Fibroblast of mammary gland (primary cell): ENCODE results near the gene SKA3.
"Not testable (repeated sequence)": the region's sequence is repeated elsewhere in the genome, so short reads cannot be mapped to it uniquely, and the experiment has no call there.

Experiments used
- DNase-seq: peaks from one replicate; pipeline ENCODE4 v3.0.0-alpha.2; 2010; ENCODE audit warnings: low read depth
- H3K4me3 ChIP-seq: 2 replicates; pipeline ENCODE4 v1.5.1; 2011; ENCODE audit warnings: low read depth, mild to moderate bottlenecking, low read length, moderate library complexity; ENCODE audit not compliant: control insufficient read depth
- TF ChIP-seq, protein P1 (sequence below): conservative IDR thresholded peaks from 2 replicates; pipeline ENCODE4 v1.5.1; 2011; ENCODE audit warnings: low read depth, low read length, inconsistent platforms; ENCODE audit not compliant: control insufficient read depth, insufficient read depth

The SKA3 gene

GRCh38 chr13:21176215-21176981 lies at the start of gene SKA3, which contains the start of gene MRPL57:
Gene SKA3, minus strand, starts transcription at chr13:21176552. Its CDS starts 75 bp downstream, at chr13:21176477.
Gene MRPL57, plus strand, starts transcription at chr13:21176658. Its CDS starts 259 bp downstream, at chr13:21176917.
- peak within 1 kb of the TSS; percentile 86 for H3K4me3 ChIP-seq
- TF ChIP-seq, protein P1, sequence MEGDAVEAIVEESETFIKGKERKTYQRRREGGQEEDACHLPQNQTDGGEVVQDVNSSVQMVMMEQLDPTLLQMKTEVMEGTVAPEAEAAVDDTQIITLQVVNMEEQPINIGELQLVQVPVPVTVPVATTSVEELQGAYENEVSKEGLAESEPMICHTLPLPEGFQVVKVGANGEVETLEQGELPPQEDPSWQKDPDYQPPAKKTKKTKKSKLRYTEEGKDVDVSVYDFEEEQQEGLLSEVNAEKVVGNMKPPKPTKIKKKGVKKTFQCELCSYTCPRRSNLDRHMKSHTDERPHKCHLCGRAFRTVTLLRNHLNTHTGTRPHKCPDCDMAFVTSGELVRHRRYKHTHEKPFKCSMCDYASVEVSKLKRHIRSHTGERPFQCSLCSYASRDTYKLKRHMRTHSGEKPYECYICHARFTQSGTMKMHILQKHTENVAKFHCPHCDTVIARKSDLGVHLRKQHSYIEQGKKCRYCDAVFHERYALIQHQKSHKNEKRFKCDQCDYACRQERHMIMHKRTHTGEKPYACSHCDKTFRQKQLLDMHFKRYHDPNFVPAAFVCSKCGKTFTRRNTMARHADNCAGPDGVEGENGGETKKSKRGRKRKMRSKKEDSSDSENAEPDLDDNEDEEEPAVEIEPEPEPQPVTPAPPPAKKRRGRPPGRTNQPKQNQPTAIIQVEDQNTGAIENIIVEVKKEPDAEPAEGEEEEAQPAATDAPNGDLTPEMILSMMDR: no peak
- DNase-seq: peak; percentile 90

DNA sequence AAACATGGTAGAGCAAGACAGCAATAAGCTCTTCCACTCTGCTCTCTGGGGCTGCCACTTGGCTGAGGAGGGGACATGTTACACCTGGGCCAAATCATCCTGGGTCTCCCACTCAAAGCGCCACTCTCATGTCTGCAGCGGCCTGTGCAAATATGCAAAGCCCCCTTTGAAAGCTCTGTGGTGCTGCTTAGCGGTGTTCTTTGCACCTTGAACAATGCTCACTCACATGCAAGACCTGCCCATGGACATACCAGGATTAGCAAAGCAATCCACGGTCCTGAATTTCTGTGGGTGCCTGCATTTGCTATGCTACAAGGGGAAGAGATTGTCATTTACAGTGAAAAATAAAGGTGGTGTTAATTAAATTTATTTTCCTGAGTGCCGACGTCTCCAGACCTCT lies 48.7 kb upstream of the SKA3 start:
- no peak for DNase-seq
- TF ChIP-seq, protein P1: no peak
- H3K4me3 ChIP-seq: no peak overlapping the region

GRCh38 chr13:21221268-21221667 lies 44.9 kb upstream of the SKA3 start:
- DNase-seq: no peak
- no peak overlapping the region for H3K4me3 ChIP-seq
- TF ChIP-seq, protein P1: no peak

DNA sequence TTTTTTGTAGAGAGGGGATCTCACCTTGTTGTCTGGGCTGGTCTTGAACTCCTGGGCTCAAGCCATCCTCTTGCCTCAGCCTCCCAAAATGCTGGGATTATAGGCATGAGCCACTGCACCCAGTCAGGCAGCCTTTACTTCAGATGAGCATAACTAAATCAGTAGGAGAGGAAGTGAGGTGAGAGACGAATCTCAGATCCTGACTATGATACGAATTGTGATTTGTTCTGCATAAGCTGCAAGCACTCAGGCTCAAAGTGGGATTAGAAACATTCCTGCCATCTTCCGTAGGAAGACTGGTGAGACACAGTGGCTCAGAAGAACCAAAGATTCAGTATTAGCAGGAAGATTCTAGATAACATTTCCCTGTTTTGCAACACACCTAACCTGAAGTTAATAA lies 43.4 kb upstream of the SKA3 start:
- not testable (repeated sequence) for H3K4me3 ChIP-seq, DNase-seq

DNA sequence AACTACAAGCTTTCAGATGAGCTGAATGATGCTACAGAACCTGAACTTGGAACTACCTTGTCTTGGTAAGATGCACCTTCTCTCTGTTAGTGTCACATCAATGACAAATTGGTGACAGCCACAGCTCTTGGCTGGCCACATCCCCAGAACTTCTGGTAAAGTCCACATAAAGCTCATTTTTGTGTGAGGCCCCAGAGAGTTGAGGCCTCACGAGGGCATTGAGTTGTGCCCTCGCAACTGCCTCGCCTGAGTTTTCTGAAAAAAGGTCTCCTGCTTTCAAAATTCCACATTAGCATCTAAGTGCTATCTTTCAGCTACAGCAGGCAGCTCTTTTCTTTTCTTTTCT lies 42.7 kb upstream of the SKA3 start:
- no peak for DNase-seq
- TF ChIP-seq, protein P1: no peak

GRCh38 chr13:21218351-21219035 lies 42.1 kb upstream of the SKA3 start:
- no peak overlapping the region for H3K4me3 ChIP-seq
- DNase-seq: no peak
- TF ChIP-seq, protein P1: no peak

More for the DNA sequence above, 42.7 kb upstream of the SKA3 start:
- no peak overlapping the region for H3K4me3 ChIP-seq

DNA sequence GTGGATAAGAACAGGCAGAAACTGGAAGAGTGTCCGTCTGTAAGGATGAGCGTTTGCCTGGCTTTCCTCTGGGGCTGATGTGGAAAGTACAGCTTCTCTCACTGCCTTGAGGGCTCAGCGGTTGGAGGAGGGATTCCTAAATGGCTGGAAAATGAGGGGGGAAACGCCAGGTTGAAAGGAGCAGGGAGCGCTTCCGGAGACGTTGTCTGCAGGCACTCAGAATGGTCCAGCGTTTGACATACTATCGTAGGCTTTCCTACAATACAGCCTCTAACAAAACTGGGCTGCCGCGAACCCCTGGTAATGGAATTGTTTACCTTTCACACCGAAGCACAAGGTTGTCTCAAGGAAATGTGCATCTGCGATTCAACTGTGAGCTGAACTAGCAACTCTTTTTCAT lies 40.0 kb upstream of the SKA3 start:
- DNase-seq: no peak
- TF ChIP-seq, protein P1: no peak
- H3K4me3 ChIP-seq: no peak overlapping the region

DNA sequence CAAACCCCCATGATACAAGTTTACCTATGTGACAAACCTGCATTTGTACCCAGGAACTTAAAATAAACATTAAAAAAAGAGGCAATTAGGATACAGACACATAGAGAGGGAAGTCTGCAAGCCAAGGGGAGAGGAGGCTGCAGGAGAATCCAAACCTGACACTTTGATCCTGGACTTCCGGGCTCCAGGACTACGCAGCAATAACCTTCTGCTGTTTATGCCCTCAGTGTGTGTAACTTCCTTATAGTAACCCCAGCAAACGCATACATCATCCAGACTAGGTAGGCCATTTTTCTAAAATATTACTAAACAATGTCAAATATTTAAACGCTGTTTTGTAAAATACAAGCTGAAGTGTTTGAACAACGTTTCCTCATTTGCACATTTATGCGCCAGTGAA lies 39.1 kb upstream of the SKA3 start:
- DNase-seq: not testable (repeated sequence)

More for the DNA sequence above, 39.1 kb upstream of the SKA3 start:
- not testable (repeated sequence) for H3K4me3 ChIP-seq
